ENCODE results near the gene QRICH1. TPM values are rescaled to one million over a fixed set of nuclear protein-coding genes. Genes with fewer than 3 reads are reported as not detected.

QRICH1 gene
- total RNA-seq, 1 donor from 2014 or later = 62.7 TPM

- DNase-seq (ENCODE audit: low read depth, low spot score) = no peak
Observed at GRCh38 chr3:49035281-49035680, 58.6 kb downstream of the QRICH1 start.

- DNase-seq (ENCODE audit: low read depth, low spot score) = no peak
Observed at GRCh38 chr3:49034650-49035049, 59.2 kb downstream of the QRICH1 start.

- DNase-seq (ENCODE audit: low read depth, low spot score) = no peak
Observed at GRCh38 chr3:49032646-49033304, 61.1 kb downstream of the QRICH1 start.

GRCh38 chr3:49030321-49030720 is 63.5 kb downstream of the QRICH1 start:
- no peak for DNase-seq (ENCODE audit: low read depth, low spot score)

GRCh38 chr3:49029563-49029884 is 64.3 kb downstream of the QRICH1 start:
- no peak for DNase-seq (ENCODE audit: low read depth, low spot score)

GRCh38 chr3:49028673-49029562 is 65.0 kb downstream of the QRICH1 start, which contains the start of gene IMPDH2:
Gene IMPDH2 (minus strand): TSS chr3:49029398. CDS start chr3:49029350, 48 bp downstream.
- DNase-seq (ENCODE audit: low read depth, low spot score) = peak; percentile 64

- no peak for DNase-seq (ENCODE audit: low read depth, low spot score)
Observed at GRCh38 chr3:49028298-49028672, 65.6 kb downstream of the QRICH1 start.

- DNase-seq (ENCODE audit: low read depth, low spot score) = no peak
Observed at GRCh38 chr3:49027634-49028033, 66.2 kb downstream of the QRICH1 start.

GRCh38 chr3:49026536-49026935 is 67.3 kb downstream of the QRICH1 start:
- DNase-seq (ENCODE audit: low read depth, low spot score) = no peak

GRCh38 chr3:49025793-49026520 is 67.9 kb downstream of the QRICH1 start:
- no peak for DNase-seq (ENCODE audit: low read depth, low spot score)

- no peak for DNase-seq (ENCODE audit: low read depth, low spot score)
Observed at GRCh38 chr3:49025005-49025792, 68.7 kb downstream of the QRICH1 start.

- no peak for DNase-seq (ENCODE audit: low read depth, low spot score)
Observed at GRCh38 chr3:49024449-49024848, 69.4 kb downstream of the QRICH1 start.

GRCh38 chr3:49023775-49024174 is 70.1 kb downstream of the QRICH1 start:
- DNase-seq (ENCODE audit: low read depth, low spot score) = no peak

GRCh38 chr3:49022688-49023171 is 71.1 kb downstream of the QRICH1 start:
- DNase-seq (ENCODE audit: low read depth, low spot score) = no peak

GRCh38 chr3:49021813-49022687 is 71.8 kb downstream of the QRICH1 start, which contains the start of gene NDUFAF3:
Gene NDUFAF3 (plus strand): TSS chr3:49022121. CDS start chr3:49022145, 24 bp downstream.
- DNase-seq (ENCODE audit: low read depth, low spot score) = peak; percentile 75

GRCh38 chr3:49021213-49021812 is 72.6 kb downstream of the QRICH1 start:
- peak; percentile 83 for DNase-seq (ENCODE audit: low read depth, low spot score)

- DNase-seq (ENCODE audit: low read depth, low spot score) = no peak
Observed at GRCh38 chr3:49020330-49021212, 73.3 kb downstream of the QRICH1 start.

GRCh38 chr3:49019941-49020329 is 73.9 kb downstream of the QRICH1 start:
- DNase-seq (ENCODE audit: low read depth, low spot score) = no peak

- DNase-seq (ENCODE audit: low read depth, low spot score) = no peak
Observed at GRCh38 chr3:49018707-49019006, 75.2 kb downstream of the QRICH1 start.
